ENCODE results near the gene MYO9B. TPM values are rescaled to one million over a fixed set of nuclear protein-coding genes. Genes with fewer than 3 reads are reported as not detected.

Gene MYO9B
- total RNA-seq, 1 experiment from 2014 or later: 94.3 TPM

DNA sequence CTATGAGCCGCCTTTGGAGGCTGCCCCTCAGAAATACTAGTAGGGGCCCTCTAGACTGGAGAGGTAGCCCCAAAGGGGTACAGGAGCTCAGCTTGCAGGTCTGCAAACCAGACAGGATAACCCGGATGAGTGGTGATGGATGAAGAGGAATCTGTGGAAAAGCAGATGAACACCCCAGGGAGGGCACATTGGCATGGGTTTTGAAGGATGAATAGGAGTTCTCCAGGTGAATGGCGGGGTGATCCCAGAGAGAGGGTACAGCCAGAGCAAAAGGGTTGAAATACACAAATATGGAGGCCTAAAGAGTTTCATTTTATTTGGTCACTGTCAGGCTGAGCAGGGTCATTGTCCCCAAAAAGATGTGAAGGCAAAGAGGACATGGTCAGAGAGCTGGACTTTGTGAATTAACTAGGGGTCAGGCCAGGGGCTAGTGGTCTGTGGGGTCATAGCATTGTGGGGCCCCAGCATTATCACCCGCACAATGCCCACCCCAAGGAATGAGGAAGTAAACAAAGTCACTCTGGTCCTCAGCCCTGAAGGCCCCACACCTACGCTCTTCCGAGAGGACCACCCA lies 165.3 kb downstream of the MYO9B start:
- peaks cover 43% of the 10 kb centered on the region for H3K4me1 Mint-ChIP-seq
- peak overlapping the region; percentile 54 for H3K27ac Mint-ChIP-seq
- DNase-seq (ENCODE audit: low spot score) (no peak), ATAC-seq (no peak)
- no peak overlapping the region for H3K4me3 Mint-ChIP-seq
- no peaks in the 10 kb centered on the region for H3K27me3 Mint-ChIP-seq (ENCODE audit: low read depth)
- ChIA-PET POLR2A (no interaction called here), CTCF (no interaction called here)
- TF ChIP-seq ESRRA (CRISPR knock-in tag; IDR thresholded peaks at IDR 0.05; ENCODE audit: borderline replicate concordance) (no peak), CREB1 (CRISPR knock-in tag; IDR thresholded peaks at IDR 0.05) (no peak), ZNF121 (CRISPR knock-in tag; IDR thresholded peaks at IDR 0.05) (no peak), ATF1 (CRISPR knock-in tag; IDR thresholded peaks at IDR 0.05) (no peak), SMAD3 (CRISPR knock-in tag; IDR thresholded peaks at IDR 0.05; ENCODE audit: borderline replicate concordance) (no peak), ZNF671 (CRISPR knock-in tag; IDR thresholded peaks at IDR 0.05) (no peak), TCF7 (CRISPR knock-in tag; IDR thresholded peaks at IDR 0.05; ENCODE audit: low read depth) (no peak), FOXK1 (CRISPR knock-in tag; IDR thresholded peaks at IDR 0.05) (no peak), ZNF232 (CRISPR knock-in tag; IDR thresholded peaks at IDR 0.05) (no peak)
- TF ChIP-seq, protein P1, sequence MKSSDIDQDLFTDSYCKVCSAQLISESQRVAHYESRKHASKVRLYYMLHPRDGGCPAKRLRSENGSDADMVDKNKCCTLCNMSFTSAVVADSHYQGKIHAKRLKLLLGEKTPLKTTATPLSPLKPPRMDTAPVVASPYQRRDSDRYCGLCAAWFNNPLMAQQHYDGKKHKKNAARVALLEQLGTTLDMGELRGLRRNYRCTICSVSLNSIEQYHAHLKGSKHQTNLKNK (CRISPR knock-in tag; IDR thresholded peaks at IDR 0.05): no peak
- TF ChIP-seq, protein P2, sequence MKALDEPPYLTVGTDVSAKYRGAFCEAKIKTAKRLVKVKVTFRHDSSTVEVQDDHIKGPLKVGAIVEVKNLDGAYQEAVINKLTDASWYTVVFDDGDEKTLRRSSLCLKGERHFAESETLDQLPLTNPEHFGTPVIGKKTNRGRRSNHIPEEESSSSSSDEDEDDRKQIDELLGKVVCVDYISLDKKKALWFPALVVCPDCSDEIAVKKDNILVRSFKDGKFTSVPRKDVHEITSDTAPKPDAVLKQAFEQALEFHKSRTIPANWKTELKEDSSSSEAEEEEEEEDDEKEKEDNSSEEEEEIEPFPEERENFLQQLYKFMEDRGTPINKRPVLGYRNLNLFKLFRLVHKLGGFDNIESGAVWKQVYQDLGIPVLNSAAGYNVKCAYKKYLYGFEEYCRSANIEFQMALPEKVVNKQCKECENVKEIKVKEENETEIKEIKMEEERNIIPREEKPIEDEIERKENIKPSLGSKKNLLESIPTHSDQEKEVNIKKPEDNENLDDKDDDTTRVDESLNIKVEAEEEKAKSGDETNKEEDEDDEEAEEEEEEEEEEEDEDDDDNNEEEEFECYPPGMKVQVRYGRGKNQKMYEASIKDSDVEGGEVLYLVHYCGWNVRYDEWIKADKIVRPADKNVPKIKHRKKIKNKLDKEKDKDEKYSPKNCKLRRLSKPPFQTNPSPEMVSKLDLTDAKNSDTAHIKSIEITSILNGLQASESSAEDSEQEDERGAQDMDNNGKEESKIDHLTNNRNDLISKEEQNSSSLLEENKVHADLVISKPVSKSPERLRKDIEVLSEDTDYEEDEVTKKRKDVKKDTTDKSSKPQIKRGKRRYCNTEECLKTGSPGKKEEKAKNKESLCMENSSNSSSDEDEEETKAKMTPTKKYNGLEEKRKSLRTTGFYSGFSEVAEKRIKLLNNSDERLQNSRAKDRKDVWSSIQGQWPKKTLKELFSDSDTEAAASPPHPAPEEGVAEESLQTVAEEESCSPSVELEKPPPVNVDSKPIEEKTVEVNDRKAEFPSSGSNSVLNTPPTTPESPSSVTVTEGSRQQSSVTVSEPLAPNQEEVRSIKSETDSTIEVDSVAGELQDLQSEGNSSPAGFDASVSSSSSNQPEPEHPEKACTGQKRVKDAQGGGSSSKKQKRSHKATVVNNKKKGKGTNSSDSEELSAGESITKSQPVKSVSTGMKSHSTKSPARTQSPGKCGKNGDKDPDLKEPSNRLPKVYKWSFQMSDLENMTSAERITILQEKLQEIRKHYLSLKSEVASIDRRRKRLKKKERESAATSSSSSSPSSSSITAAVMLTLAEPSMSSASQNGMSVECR (CRISPR knock-in tag; IDR thresholded peaks at IDR 0.05; ENCODE audit: borderline replicate concordance): no peak
- TF ChIP-seq, protein P3, sequence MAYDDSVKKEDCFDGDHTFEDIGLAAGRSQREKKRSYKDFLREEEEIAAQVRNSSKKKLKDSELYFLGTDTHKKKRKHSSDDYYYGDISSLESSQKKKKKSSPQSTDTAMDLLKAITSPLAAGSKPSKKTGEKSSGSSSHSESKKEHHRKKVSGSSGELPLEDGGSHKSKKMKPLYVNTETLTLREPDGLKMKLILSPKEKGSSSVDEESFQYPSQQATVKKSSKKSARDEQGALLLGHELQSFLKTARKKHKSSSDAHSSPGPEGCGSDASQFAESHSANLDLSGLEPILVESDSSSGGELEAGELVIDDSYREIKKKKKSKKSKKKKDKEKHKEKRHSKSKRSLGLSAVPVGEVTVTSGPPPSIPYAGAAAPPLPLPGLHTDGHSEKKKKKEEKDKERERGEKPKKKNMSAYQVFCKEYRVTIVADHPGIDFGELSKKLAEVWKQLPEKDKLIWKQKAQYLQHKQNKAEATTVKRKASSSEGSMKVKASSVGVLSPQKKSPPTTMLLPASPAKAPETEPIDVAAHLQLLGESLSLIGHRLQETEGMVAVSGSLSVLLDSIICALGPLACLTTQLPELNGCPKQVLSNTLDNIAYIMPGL (CRISPR knock-in tag; IDR thresholded peaks at IDR 0.05): no peak
- TF ChIP-seq, protein P4, sequence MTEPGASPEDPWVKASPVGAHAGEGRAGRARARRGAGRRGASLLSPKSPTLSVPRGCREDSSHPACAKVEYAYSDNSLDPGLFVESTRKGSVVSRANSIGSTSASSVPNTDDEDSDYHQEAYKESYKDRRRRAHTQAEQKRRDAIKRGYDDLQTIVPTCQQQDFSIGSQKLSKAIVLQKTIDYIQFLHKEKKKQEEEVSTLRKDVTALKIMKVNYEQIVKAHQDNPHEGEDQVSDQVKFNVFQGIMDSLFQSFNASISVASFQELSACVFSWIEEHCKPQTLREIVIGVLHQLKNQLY (CRISPR knock-in tag; IDR thresholded peaks at IDR 0.05): no peak
- H3K9me3 Mint-ChIP-seq: no peaks in the 10 kb centered on the region
- peaks cover 10% of the 10 kb centered on the region for H3K36me3 Mint-ChIP-seq

DNA sequence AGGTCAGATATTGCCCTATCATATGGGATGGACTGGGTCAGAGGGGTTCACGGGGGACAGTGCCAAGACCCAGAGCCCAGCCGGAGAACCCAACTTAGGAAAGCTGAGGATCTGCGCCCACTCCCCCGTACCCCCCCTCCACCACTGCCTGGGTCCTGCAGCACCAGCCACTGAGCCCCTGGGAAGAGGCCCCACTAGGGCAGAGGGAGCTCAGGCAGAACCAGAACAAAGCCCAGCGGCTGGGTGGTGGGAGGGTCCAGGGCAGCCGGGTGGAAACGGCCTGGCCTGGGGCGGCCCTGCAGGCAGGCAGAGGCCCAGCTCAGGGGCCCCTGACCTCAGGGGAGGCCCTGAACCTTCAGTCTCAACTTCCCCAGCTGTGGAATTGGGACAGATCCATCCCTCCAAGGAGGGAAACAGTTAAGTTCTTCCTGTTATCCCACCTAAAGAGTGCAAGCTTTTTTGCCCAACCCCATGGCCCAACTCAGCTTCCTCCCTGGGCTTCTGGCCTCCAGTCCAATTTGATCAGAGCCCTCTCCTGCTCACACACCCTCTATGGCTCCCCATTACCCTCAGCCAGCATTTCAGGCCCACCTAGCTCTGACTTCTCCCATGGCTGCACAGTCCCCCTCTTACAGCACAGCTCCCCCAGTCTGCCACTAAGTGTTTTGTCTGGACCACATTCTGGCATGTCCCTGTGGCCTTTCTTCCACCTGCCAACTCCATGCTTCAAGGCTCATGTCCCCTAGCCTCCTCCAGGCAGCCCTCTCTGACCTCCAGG lies 167.0 kb downstream of the MYO9B start:
- no peaks in the 10 kb centered on the region for H3K9me3 Mint-ChIP-seq
- POLR2A ChIA-PET: interaction anchor here (0.7 to 2.3 kb wide), 3 partner anchors 14 to 27 kb away, joined by 3 to 9 read pairs (median 4); partner anchors contain the start of gene USE1
- DNase-seq (ENCODE audit: low spot score) (no peak), ATAC-seq (no peak)
- peak overlapping the region; percentile 89 for H3K27ac Mint-ChIP-seq
- H3K36me3 Mint-ChIP-seq: peaks cover 10% of the 10 kb centered on the region
- peaks cover 42% of the 10 kb centered on the region for H3K4me1 Mint-ChIP-seq
- no peaks in the 10 kb centered on the region for H3K27me3 Mint-ChIP-seq (ENCODE audit: low read depth)
- peak overlapping the region; percentile 97 for H3K4me3 Mint-ChIP-seq
- CTCF ChIA-PET: interaction anchor here (0.6 to 3.7 kb wide), 7 partner anchors 7 to 114 kb away, joined by 3 to 11 read pairs (median 3); partner anchors contain the start of gene OCEL1
- TF ChIP-seq NFATC4 (CRISPR knock-in tag; IDR thresholded peaks at IDR 0.05) (no peak), NR1H2 (CRISPR knock-in tag; IDR thresholded peaks at IDR 0.05) (no peak), FOXJ3 (CRISPR knock-in tag; IDR thresholded peaks at IDR 0.05; ENCODE audit: borderline replicate concordance) (no peak), GTF2I (CRISPR knock-in tag; conservative IDR thresholded peaks at IDR 0.05) (no peak)
- TF ChIP-seq, protein P5, sequence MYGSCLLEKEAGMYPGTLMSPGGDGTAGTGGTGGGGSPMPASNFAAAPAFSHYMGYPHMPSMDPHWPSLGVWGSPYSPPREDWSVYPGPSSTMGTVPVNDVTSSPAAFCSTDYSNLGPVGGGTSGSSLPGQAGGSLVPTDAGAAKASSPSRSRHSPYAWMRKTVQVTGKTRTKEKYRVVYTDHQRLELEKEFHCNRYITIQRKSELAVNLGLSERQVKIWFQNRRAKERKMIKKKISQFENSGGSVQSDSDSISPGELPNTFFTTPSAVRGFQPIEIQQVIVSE (CRISPR knock-in tag; IDR thresholded peaks at IDR 0.05; ENCODE audit: borderline replicate concordance): no peak
- TF ChIP-seq, protein P6, sequence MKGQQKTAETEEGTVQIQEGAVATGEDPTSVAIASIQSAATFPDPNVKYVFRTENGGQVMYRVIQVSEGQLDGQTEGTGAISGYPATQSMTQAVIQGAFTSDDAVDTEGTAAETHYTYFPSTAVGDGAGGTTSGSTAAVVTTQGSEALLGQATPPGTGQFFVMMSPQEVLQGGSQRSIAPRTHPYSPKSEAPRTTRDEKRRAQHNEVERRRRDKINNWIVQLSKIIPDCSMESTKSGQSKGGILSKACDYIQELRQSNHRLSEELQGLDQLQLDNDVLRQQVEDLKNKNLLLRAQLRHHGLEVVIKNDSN (CRISPR knock-in tag; IDR thresholded peaks at IDR 0.05): no peak
- TF ChIP-seq, protein P1 (CRISPR knock-in tag; IDR thresholded peaks at IDR 0.05): no peak
- TF ChIP-seq, protein P7, sequence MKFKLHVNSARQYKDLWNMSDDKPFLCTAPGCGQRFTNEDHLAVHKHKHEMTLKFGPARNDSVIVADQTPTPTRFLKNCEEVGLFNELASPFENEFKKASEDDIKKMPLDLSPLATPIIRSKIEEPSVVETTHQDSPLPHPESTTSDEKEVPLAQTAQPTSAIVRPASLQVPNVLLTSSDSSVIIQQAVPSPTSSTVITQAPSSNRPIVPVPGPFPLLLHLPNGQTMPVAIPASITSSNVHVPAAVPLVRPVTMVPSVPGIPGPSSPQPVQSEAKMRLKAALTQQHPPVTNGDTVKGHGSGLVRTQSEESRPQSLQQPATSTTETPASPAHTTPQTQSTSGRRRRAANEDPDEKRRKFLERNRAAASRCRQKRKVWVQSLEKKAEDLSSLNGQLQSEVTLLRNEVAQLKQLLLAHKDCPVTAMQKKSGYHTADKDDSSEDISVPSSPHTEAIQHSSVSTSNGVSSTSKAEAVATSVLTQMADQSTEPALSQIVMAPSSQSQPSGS (CRISPR knock-in tag; IDR thresholded peaks at IDR 0.05; ENCODE audit: borderline replicate concordance, low read depth): no peak
